HUES64 (cell line): Measurements from ENCODE around the gene KCNJ2.

Source experiments
- H3K27ac ChIP-seq: 2 replicates; pipeline ENCODE4 v1.7.0; 2013; ENCODE audit warnings: low read depth, low read length, inconsistent platforms
- H3K27me3 ChIP-seq: 2 replicates; pipeline ENCODE4 v1.6.1; 2013; ENCODE audit warnings: mild to moderate bottlenecking, low read length; ENCODE audit not compliant: insufficient read depth
- H3K36me3 ChIP-seq: 2 replicates; pipeline ENCODE4 v1.6.1; 2013; ENCODE audit warnings: mild to moderate bottlenecking, low read length; ENCODE audit not compliant: insufficient read depth
- H3K4me1 ChIP-seq: 2 replicates; pipeline ENCODE4 v1.6.1; 2013; ENCODE audit warnings: mild to moderate bottlenecking, low read length, moderate library complexity; ENCODE audit not compliant: insufficient read depth
- H3K4me3 ChIP-seq: 2 replicates; pipeline ENCODE4 v1.5.1; 2013; ENCODE audit warnings: mild to moderate bottlenecking, low read length, moderate library complexity
- H3K9ac ChIP-seq: 2 replicates; pipeline ENCODE4 v1.6.1; 2013; ENCODE audit warnings: mild to moderate bottlenecking, low read depth, low read length
- H3K9me3 ChIP-seq: 2 replicates; pipeline ENCODE4 v1.6.1; 2013; ENCODE audit warnings: low read depth, low read length; ENCODE audit not compliant: insufficient read depth
- WGBS: fragments of 150-250, 120-280 bp; methylation state at CpG from one replicate; pipeline ENCODE4 v1.1.7; 2013; ENCODE audit warnings: missing lambda C conversion rate; 5-methylcytosine and 5-hydroxymethylcytosine counted together

KCNJ2 gene

GRCh38 chr17:70181866-70182265, 12.5 kb downstream of the KCNJ2 start:
- H3K9ac ChIP-seq: no peak overlapping the region
- H3K4me3 ChIP-seq: no peak overlapping the region
- no peaks in the 10 kb centered on the region for H3K27me3 ChIP-seq
- WGBS: 92% methylated on average over 3 of the region's 3 CpGs
- no peaks in the 10 kb centered on the region for H3K9me3 ChIP-seq
- H3K27ac ChIP-seq: no peak overlapping the region
- no peaks in the 10 kb centered on the region for H3K36me3 ChIP-seq
- no peaks in the 10 kb centered on the region for H3K4me1 ChIP-seq

- no peak overlapping the region for H3K9ac ChIP-seq
- 86% methylated on average over 1 of the region's 4 CpGs for WGBS
Observed at GRCh38 chr17:70183508-70183907, 14.2 kb downstream of the KCNJ2 start.

GRCh38 chr17:70184207-70184606, 14.9 kb downstream of the KCNJ2 start:
- Histone ChIP-seq H3K4me3 (no peak overlapping the region), H3K27ac (no peak overlapping the region), H3K27me3 (no peaks in the 10 kb centered on the region), H3K9ac (no peak overlapping the region), H3K9me3 (no peaks in the 10 kb centered on the region), H3K4me1 (no peaks in the 10 kb centered on the region), H3K36me3 (no peaks in the 10 kb centered on the region)

More at GRCh38 chr17:70183508-70183907, 14.2 kb downstream of the KCNJ2 start:
- H3K4me1 ChIP-seq: no peaks in the 10 kb centered on the region
- H3K27me3 ChIP-seq: no peaks in the 10 kb centered on the region
- no peak overlapping the region for H3K27ac ChIP-seq
- no peaks in the 10 kb centered on the region for H3K36me3 ChIP-seq
- H3K4me3 ChIP-seq: no peak overlapping the region
- no peaks in the 10 kb centered on the region for H3K9me3 ChIP-seq

GRCh38 chr17:70184770-70185169, 15.4 kb downstream of the KCNJ2 start:
- H3K4me1 ChIP-seq: no peaks in the 10 kb centered on the region
- WGBS: 96% methylated on average over 4 of the region's 4 CpGs
- H3K4me3 ChIP-seq: no peak overlapping the region
- H3K9ac ChIP-seq: no peak overlapping the region
- H3K9me3 ChIP-seq: no peaks in the 10 kb centered on the region
- H3K36me3 ChIP-seq: no peaks in the 10 kb centered on the region
- H3K27me3 ChIP-seq: no peaks in the 10 kb centered on the region
- H3K27ac ChIP-seq: no peak overlapping the region

GRCh38 chr17:70185285-70185684, 16.0 kb downstream of the KCNJ2 start:
- Histone ChIP-seq H3K4me1 (no peaks in the 10 kb centered on the region), H3K4me3 (no peak overlapping the region), H3K9me3 (no peaks in the 10 kb centered on the region), H3K36me3 (no peaks in the 10 kb centered on the region), H3K27ac (no peak overlapping the region), H3K9ac (no peak overlapping the region), H3K27me3 (no peaks in the 10 kb centered on the region)
- WGBS: 91% methylated on average over 3 of the region's 3 CpGs

GRCh38 chr17:70187383-70187782, 18.1 kb downstream of the KCNJ2 start:
- 93% methylated on average over 3 of the region's 3 CpGs for WGBS
- no peak overlapping the region for H3K4me3 ChIP-seq
- H3K27me3 ChIP-seq: no peaks in the 10 kb centered on the region
- H3K36me3 ChIP-seq: no peaks in the 10 kb centered on the region
- H3K27ac ChIP-seq: no peak overlapping the region
- peaks cover 7% of the 10 kb centered on the region for H3K4me1 ChIP-seq
- no peaks in the 10 kb centered on the region for H3K9me3 ChIP-seq
- H3K9ac ChIP-seq: no peak overlapping the region

- H3K27me3 ChIP-seq: no peaks in the 10 kb centered on the region
- H3K9me3 ChIP-seq: no peaks in the 10 kb centered on the region
- WGBS: 77% methylated on average over 2 of the region's 2 CpGs
- H3K4me3 ChIP-seq: no peak overlapping the region
- no peaks in the 10 kb centered on the region for H3K36me3 ChIP-seq
- no peak overlapping the region for H3K9ac ChIP-seq
- H3K27ac ChIP-seq: no peak overlapping the region
- H3K4me1 ChIP-seq: peaks cover 7% of the 10 kb centered on the region
Observed at GRCh38 chr17:70190959-70191805, 21.9 kb downstream of the KCNJ2 start.

GRCh38 chr17:70195091-70195490, 25.8 kb downstream of the KCNJ2 start:
- no peaks in the 10 kb centered on the region for H3K27me3 ChIP-seq
- no peaks in the 10 kb centered on the region for H3K36me3 ChIP-seq
- no peaks in the 10 kb centered on the region for H3K9me3 ChIP-seq
- no peak overlapping the region for H3K9ac ChIP-seq
- peaks cover 7% of the 10 kb centered on the region for H3K4me1 ChIP-seq
- no peak overlapping the region for H3K27ac ChIP-seq
- H3K4me3 ChIP-seq: no peak overlapping the region

GRCh38 chr17:70201872-70202419, 32.6 kb downstream of the KCNJ2 start:
- WGBS: 89% methylated on average over 5 of the region's 6 CpGs

GRCh38 chr17:70202840-70203239, 33.5 kb downstream of the KCNJ2 start:
- H3K4me1 ChIP-seq: no peaks in the 10 kb centered on the region
- H3K27ac ChIP-seq: no peak overlapping the region
- no peak overlapping the region for H3K4me3 ChIP-seq
- H3K9ac ChIP-seq: no peak overlapping the region
- no peaks in the 10 kb centered on the region for H3K36me3 ChIP-seq
- WGBS: 100% methylated on average over 1 of the region's 2 CpGs
- no peaks in the 10 kb centered on the region for H3K9me3 ChIP-seq
- no peaks in the 10 kb centered on the region for H3K27me3 ChIP-seq

More at GRCh38 chr17:70201872-70202419, 32.6 kb downstream of the KCNJ2 start:
- H3K4me1 ChIP-seq: no peaks in the 10 kb centered on the region
- H3K9me3 ChIP-seq: no peaks in the 10 kb centered on the region
- no peak overlapping the region for H3K27ac ChIP-seq
- no peaks in the 10 kb centered on the region for H3K36me3 ChIP-seq
- no peak overlapping the region for H3K4me3 ChIP-seq
- no peak overlapping the region for H3K9ac ChIP-seq
- no peaks in the 10 kb centered on the region for H3K27me3 ChIP-seq

GRCh38 chr17:70204431-70204830, 35.1 kb downstream of the KCNJ2 start:
- WGBS: 100% methylated on average over 3 of the region's 3 CpGs
- H3K27me3 ChIP-seq: no peaks in the 10 kb centered on the region
- no peaks in the 10 kb centered on the region for H3K9me3 ChIP-seq
- H3K36me3 ChIP-seq: no peaks in the 10 kb centered on the region
- H3K4me1 ChIP-seq: peaks cover 9% of the 10 kb centered on the region; the same call in 1 of the 2 replicates
- H3K4me3 ChIP-seq: no peak overlapping the region
- H3K27ac ChIP-seq: no peak overlapping the region
- H3K9ac ChIP-seq: no peak overlapping the region
